ENCODE measurements around the gene PRCC. TPM values are rescaled to one million over a fixed set of nuclear protein-coding genes. Genes with fewer than 3 reads are reported as not detected.

Gene PRCC
- total and polyA plus RNA-seq, 2 of the 13 experiments (the other 11 are each of a cell fraction or from before 2014, with no cell fraction given), result 24.2 to 40.5 TPM

DNA sequence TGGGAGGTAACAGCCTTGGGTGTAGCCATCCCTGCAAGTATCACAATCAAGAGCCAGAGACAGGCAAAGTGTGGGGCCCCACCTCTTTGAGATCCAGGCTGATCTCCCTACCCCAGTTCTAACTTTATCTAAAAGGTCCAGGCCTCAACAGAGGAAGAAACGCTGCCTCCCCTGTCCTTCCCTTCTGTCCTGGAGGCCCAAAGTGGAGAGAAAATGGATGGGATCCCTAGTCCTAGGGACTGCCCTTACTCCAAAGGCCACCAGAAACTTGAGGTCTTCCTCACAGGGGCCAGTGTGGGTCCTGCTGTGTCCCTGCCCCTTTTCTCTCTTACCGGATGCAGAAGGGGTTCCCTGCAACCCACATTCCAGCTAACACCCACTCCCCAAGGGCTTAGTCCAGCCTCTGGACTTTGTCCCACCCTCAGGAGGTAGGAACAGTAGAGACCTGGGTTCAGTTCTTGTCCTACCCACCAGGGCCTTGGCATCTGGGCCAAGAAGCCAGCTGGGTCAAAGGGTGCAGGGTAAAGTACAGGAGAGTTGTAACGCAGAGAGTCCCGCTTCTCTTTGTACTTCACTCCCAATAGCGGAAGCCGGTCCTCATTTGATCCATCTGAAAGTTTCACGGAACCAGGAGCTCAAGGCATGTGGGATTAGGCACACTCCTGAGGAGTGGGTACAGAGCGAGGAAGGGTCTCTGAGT lies 17.8 kb upstream of the PRCC start (continued):
- TF ChIP-seq, protein P1, sequence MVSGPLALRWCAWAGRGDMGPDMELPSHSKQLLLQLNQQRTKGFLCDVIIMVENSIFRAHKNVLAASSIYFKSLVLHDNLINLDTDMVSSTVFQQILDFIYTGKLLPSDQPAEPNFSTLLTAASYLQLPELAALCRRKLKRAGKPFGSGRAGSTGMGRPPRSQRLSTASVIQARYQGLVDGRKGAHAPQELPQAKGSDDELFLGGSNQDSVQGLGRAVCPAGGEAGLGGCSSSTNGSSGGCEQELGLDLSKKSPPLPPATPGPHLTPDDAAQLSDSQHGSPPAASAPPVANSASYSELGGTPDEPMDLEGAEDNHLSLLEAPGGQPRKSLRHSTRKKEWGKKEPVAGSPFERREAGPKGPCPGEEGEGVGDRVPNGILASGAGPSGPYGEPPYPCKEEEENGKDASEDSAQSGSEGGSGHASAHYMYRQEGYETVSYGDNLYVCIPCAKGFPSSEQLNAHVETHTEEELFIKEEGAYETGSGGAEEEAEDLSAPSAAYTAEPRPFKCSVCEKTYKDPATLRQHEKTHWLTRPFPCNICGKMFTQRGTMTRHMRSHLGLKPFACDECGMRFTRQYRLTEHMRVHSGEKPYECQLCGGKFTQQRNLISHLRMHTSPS (CRISPR knock-in tag; IDR thresholded peaks at IDR 0.05; ENCODE audit: low read depth), result peak; percentile 77; the same call in 1 of the 2 replicates
- TF ChIP-seq ZNF484 (CRISPR knock-in tag; IDR thresholded peaks at IDR 0.05; ENCODE audit: borderline replicate concordance, low read depth) (no peak), TRIM24 (CRISPR knock-in tag; IDR thresholded peaks at IDR 0.05) (no peak), ZNF350 (CRISPR knock-in tag; IDR thresholded peaks at IDR 0.05; ENCODE audit: borderline replicate concordance, low read depth) (peak; percentile 25; the same call in 1 of the 2 replicates), NR1H2 (CRISPR knock-in tag; IDR thresholded peaks at IDR 0.05; ENCODE audit: borderline replicate concordance, low read depth) (no peak), NFYC (CRISPR knock-in tag; IDR thresholded peaks at IDR 0.05) (no peak), MEIS2 (CRISPR knock-in tag; IDR thresholded peaks at IDR 0.05) (0 out of 2 replicates have a peak, but pooled peaks have one; percentile 21), ZNF501 (CRISPR knock-in tag; IDR thresholded peaks at IDR 0.05) (peak; percentile 36; the same call in 1 of the 2 replicates), ZNF761 (CRISPR knock-in tag; conservative IDR thresholded peaks at IDR 0.05) (no peak), RNF2 (conservative IDR thresholded peaks at IDR 0.05; ENCODE audit: low read depth) (no peak), SIX4 (CRISPR knock-in tag; IDR thresholded peaks at IDR 0.05) (no peak), YY1 (IDR thresholded peaks at IDR 0.05; ENCODE audit: insufficient read depth, insufficient replicate concordance, low read depth, low read length) (no peak), ZNF510 (CRISPR knock-in tag; IDR thresholded peaks at IDR 0.05; ENCODE audit: low read depth) (no peak), HNRNPK (IDR thresholded peaks at IDR 0.05; ENCODE audit: low read depth, low read length, poor library complexity, severe bottlenecking) (no peak), ZNF563 (CRISPR knock-in tag; IDR thresholded peaks at IDR 0.05) (no peak), ZNF138 (CRISPR knock-in tag; IDR thresholded peaks at IDR 0.05; ENCODE audit: low read depth) (no peak), THAP11 (CRISPR knock-in tag; IDR thresholded peaks at IDR 0.05) (peak; percentile 67), FOXK2 (IDR thresholded peaks at IDR 0.05) (no peak), RBM39 (IDR thresholded peaks at IDR 0.05; ENCODE audit: low read depth, low read length, poor library complexity, severe bottlenecking) (no peak)
- TF ChIP-seq, protein P2, sequence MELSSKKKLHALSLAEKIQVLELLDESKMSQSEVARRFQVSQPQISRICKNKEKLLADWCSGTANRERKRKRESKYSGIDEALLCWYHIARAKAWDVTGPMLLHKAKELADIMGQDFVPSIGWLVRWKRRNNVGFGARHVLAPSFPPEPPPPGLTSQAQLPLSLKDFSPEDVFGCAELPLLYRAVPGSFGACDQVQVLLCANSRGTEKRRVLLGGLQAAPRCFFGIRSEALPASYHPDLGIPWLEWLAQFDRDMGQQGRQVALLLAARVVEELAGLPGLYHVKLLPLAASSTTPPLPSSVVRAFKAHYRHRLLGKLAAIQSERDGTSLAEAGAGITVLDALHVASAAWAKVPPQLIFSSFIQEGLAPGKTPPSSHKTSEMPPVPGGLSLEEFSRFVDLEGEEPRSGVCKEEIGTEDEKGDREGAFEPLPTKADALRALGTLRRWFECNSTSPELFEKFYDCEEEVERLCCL (CRISPR knock-in tag; IDR thresholded peaks at IDR 0.05; ENCODE audit: borderline replicate concordance), result no peak
- TF ChIP-seq, protein P3, sequence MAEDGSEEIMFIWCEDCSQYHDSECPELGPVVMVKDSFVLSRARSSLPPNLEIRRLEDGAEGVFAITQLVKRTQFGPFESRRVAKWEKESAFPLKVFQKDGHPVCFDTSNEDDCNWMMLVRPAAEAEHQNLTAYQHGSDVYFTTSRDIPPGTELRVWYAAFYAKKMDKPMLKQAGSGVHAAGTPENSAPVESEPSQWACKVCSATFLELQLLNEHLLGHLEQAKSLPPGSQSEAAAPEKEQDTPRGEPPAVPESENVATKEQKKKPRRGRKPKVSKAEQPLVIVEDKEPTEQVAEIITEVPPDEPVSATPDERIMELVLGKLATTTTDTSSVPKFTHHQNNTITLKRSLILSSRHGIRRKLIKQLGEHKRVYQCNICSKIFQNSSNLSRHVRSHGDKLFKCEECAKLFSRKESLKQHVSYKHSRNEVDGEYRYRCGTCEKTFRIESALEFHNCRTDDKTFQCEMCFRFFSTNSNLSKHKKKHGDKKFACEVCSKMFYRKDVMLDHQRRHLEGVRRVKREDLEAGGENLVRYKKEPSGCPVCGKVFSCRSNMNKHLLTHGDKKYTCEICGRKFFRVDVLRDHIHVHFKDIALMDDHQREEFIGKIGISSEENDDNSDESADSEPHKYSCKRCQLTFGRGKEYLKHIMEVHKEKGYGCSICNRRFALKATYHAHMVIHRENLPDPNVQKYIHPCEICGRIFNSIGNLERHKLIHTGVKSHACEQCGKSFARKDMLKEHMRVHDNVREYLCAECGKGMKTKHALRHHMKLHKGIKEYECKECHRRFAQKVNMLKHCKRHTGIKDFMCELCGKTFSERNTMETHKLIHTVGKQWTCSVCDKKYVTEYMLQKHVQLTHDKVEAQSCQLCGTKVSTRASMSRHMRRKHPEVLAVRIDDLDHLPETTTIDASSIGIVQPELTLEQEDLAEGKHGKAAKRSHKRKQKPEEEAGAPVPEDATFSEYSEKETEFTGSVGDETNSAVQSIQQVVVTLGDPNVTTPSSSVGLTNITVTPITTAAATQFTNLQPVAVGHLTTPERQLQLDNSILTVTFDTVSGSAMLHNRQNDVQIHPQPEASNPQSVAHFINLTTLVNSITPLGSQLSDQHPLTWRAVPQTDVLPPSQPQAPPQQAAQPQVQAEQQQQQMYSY (CRISPR knock-in tag; IDR thresholded peaks at IDR 0.05), result no peak
- TF ChIP-seq, protein P4, sequence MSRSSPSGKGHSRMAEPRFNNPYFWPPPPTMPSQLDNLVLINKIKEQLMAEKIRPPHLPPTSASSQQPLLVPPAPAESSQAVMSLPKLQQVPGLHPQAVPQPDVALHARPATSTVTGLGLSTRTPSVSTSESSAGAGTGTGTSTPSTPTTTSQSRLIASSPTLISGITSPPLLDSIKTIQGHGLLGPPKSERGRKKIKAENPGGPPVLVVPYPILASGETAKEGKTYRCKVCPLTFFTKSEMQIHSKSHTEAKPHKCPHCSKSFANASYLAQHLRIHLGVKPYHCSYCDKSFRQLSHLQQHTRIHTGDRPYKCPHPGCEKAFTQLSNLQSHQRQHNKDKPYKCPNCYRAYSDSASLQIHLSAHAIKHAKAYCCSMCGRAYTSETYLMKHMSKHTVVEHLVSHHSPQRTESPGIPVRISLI (CRISPR knock-in tag; IDR thresholded peaks at IDR 0.05; ENCODE audit: borderline replicate concordance), result no peak
